ENCODE measurements around the gene SGIP1. TPM values are rescaled to one million over a fixed set of nuclear protein-coding genes. Genes with fewer than 3 reads are reported as not detected.
A peak's percentile ranks its signal among the peaks of the same experiment; 100 is the strongest.

The SGIP1 gene
- total and polyA plus RNA-seq, 7 donors: 0.74 to 3.7 (median 1.0) TPM

DNA sequence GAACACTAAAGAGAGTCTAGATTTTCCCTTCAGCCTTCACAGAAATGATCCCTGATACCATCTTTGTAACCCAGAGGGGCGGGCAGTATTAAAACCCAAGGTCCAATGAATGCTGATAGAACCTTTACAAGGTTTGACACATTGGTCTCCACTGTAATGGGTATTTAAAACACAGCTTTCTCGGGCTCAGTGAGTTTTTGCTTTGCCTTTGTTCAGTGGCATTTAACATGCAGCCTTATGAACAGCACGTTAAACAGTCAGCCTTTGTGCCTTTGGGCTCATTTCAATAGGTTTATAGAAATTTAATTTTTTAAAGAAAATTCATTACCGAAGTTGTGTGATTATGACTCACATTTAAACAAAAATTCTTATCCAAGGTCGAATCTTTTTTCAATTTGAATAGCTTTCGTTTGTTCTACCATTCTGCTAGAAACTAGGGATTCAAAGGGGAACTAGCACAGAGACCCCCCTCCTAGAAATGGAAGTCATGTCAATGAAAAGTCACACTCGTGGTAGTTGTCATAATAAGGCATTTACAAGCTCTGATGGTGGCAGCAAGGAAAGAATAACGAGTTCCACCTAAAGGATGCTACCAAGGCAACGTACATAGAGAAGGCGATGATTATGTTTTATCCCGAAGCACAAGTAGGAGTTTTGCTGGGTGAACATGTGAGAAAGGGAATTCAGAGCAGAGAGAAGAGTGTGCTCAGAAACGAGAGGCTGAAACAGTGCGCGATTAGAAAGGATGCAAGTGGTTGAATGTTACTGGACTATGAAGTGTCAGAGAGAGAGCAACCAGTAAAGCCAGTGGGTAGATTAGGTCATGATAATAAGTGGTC, 66.2 kb downstream of the SGIP1 start:
- TF ChIP-seq, protein P1, sequence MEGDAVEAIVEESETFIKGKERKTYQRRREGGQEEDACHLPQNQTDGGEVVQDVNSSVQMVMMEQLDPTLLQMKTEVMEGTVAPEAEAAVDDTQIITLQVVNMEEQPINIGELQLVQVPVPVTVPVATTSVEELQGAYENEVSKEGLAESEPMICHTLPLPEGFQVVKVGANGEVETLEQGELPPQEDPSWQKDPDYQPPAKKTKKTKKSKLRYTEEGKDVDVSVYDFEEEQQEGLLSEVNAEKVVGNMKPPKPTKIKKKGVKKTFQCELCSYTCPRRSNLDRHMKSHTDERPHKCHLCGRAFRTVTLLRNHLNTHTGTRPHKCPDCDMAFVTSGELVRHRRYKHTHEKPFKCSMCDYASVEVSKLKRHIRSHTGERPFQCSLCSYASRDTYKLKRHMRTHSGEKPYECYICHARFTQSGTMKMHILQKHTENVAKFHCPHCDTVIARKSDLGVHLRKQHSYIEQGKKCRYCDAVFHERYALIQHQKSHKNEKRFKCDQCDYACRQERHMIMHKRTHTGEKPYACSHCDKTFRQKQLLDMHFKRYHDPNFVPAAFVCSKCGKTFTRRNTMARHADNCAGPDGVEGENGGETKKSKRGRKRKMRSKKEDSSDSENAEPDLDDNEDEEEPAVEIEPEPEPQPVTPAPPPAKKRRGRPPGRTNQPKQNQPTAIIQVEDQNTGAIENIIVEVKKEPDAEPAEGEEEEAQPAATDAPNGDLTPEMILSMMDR (IDR thresholded peaks at IDR 0.05): no peak
- H3K27me3 ChIP-seq (ENCODE audit: insufficient read depth in 3 of 3, low read length in 2 of 3): no peaks in the 10 kb centered on the region
- H3K9me3 ChIP-seq: no peaks in the 10 kb centered on the region
- DNase-seq (no peak), ATAC-seq (no peak)
- H3K27ac ChIP-seq: no peak overlapping the region
- H3K4me1 ChIP-seq: no peaks in the 10 kb centered on the region
- no peaks in the 10 kb centered on the region for H3K36me3 ChIP-seq (ENCODE audit: insufficient read depth in 1 of 2, low read depth in 1 of 2)
- no peak overlapping the region for H3K4me3 ChIP-seq
- intact Hi-C loops (cut with DNase I): no loop called here
- WGBS, 3 donors: 84 to 87% (median 86%) methylated on average over 14 of the region's 14 CpGs

DNA sequence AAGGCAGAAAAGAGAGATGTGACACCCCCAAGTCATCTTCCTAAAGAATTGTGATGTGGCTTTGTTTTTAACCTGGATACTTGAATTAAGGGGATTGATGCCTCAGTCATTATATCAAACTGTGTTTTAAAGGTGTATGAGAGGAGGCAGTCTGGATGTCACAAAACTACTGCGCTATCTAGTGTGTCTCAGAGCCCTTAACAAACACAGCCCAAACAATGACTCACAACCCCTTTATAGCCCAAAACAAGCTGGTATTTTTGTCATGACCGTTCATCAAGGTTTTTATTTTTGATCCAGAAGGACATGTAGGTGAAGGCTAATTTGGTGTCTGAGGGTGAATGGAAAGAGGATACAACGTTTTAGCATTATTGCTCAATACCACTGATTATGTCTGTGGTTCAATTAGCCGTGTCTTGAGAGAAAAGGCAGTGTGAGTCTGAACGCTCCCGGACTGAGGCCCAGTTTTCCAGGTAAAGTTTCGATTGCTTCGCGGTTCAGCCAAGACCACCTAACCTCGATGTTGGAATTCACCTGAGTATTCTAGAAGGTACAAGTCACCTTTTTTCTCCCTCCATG, 71.6 kb downstream of the SGIP1 start:
- no peak overlapping the region for H3K4me3 ChIP-seq
- no peaks in the 10 kb centered on the region for H3K4me1 ChIP-seq
- H3K36me3 ChIP-seq (ENCODE audit: insufficient read depth in 1 of 2, low read depth in 1 of 2): no peaks in the 10 kb centered on the region
- H3K27ac ChIP-seq: no peak overlapping the region
- no peak for DNase-seq
- ATAC-seq: peak in 1 of 4 donors; percentile 76
- 86 to 87% (median 86%) methylated on average over 10 of the region's 10 CpGs for WGBS, 3 donors
- TF ChIP-seq, protein P1 (IDR thresholded peaks at IDR 0.05): no peak
- H3K27me3 ChIP-seq (ENCODE audit: insufficient read depth in 3 of 3, low read length in 2 of 3): no peaks in the 10 kb centered on the region
- H3K9me3 ChIP-seq: no peaks in the 10 kb centered on the region
- intact Hi-C loops (cut with DNase I): no loop called here

DNA sequence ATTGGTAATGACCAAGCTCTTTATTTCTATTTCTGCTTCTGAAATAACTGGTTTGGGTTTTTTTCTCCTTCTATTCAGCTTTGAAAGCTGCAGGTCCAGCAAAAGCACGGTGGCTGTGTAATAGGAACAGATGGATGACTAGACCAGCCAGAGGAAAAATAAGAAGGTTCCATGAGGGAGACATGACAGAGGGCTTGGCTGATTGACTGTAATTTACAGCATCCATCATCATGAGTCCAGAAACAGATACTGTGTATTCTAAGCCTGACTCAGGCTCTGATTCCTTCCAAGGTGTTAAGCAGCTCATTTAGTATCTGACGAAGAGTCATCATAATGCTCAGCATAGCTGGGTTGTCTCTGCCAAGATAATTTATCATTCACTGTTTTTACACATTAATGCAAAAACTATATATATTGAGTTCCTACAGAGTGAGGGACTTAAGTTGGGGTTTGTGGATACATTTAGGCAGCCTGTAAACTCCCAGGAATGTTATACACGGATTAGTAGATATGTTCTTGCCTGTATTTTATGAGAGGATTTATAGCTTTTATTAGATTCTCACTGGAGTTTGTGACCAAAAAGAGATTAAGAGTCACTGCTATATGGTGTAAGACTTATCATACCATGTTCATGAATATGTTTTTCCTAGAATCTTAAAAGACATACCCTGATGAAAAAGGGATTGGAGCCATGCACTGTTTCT, 72.6 kb downstream of the SGIP1 start:
- Histone ChIP-seq H3K36me3 (ENCODE audit: insufficient read depth in 1 of 2, low read depth in 1 of 2) (no peaks in the 10 kb centered on the region), H3K27ac (no peak overlapping the region), H3K4me1 (no peaks in the 10 kb centered on the region), H3K27me3 (ENCODE audit: insufficient read depth in 3 of 3, low read length in 2 of 3) (no peaks in the 10 kb centered on the region), H3K9me3 (no peaks in the 10 kb centered on the region), H3K4me3 (no peak overlapping the region)
- TF ChIP-seq, protein P1 (IDR thresholded peaks at IDR 0.05): no peak
- DNase-seq: no peak
- ATAC-seq: peak in 1 of 4 donors; percentile 80
- intact Hi-C loops (cut with DNase I): no loop called here
- WGBS, 3 donors: 61 to 68% (median 64%) methylated on average over 3 of the region's 3 CpGs

GRCh38 chr1:66607458-66607857, 73.5 kb downstream of the SGIP1 start:
- TF ChIP-seq, protein P1 (IDR thresholded peaks at IDR 0.05): no peak
- WGBS, 3 donors: 93 to 98% (median 93%) methylated on average over 2 of the region's 2 CpGs
- Histone ChIP-seq H3K36me3 (ENCODE audit: insufficient read depth in 1 of 2, low read depth in 1 of 2) (no peaks in the 10 kb centered on the region), H3K4me1 (no peaks in the 10 kb centered on the region), H3K4me3 (no peak overlapping the region), H3K27me3 (ENCODE audit: insufficient read depth in 3 of 3, low read length in 2 of 3) (no peaks in the 10 kb centered on the region), H3K27ac (no peak overlapping the region), H3K9me3 (no peaks in the 10 kb centered on the region)
- intact Hi-C loops (cut with DNase I): no loop called here
- no peak for ATAC-seq
- no peak for DNase-seq
